ENCODE data around the gene TMEM212.

GRCh38 chr3:171863920-171864319 is 20.8 kb downstream of the TMEM212 start:
- TF ChIP-seq POLR2A (IDR thresholded peaks at IDR 0.05) (no peak), CTCF (IDR thresholded peaks at IDR 0.05) (no peak), POLR2AphosphoS5 (IDR thresholded peaks at IDR 0.05) (no peak), EP300 (IDR thresholded peaks at IDR 0.05) (no peak)

Data from stomach (tissue), 4 donors.